Measurements from ENCODE around the gene PTS.

PTS gene

GRCh38 chr11:112267188-112267591, 41.0 kb downstream of the PTS start:
- DNase-seq, result no peak

- DNase-seq, result no peak
Measured at GRCh38 chr11:112268406-112268805, 42.2 kb downstream of the PTS start.

GRCh38 chr11:112269139-112269538, 42.9 kb downstream of the PTS start:
- DNase-seq, result no peak

GRCh38 chr11:112270551-112271180, 44.4 kb downstream of the PTS start:
- DNase-seq, result no peak

- DNase-seq, result no peak
Measured at GRCh38 chr11:112271242-112271641, 45.0 kb downstream of the PTS start.

GRCh38 chr11:112273066-112273465, 46.8 kb downstream of the PTS start:
- no peak for DNase-seq

GRCh38 chr11:112274007-112274783, 48.0 kb downstream of the PTS start:
- no peak for DNase-seq

GRCh38 chr11:112277029-112277428, 50.8 kb downstream of the PTS start:
- DNase-seq, result no peak

GRCh38 chr11:112277941-112278340, 51.7 kb downstream of the PTS start:
- no peak for DNase-seq

- DNase-seq, result no peak
Measured at GRCh38 chr11:112278803-112279202, 52.6 kb downstream of the PTS start.

GRCh38 chr11:112279901-112280267, 53.7 kb downstream of the PTS start:
- peak; percentile 68 to 72 for DNase-seq

GRCh38 chr11:112280268-112281126, 54.3 kb downstream of the PTS start:
- DNase-seq, result peak; percentile 52 to 54

GRCh38 chr11:112281726-112282125, 55.5 kb downstream of the PTS start:
- no peak for DNase-seq

Data from activated CD4-positive, alpha-beta T cell treated with anti-CD3 and anti-CD28 coated beads, Interleukin-2, amount 50 U/mL, for 4 hours (primary cell).